MM.1S (cell line): ENCODE measurements around the gene DDX51.

Experiments
- EZH2phosphoT487 ChIP-seq: fragments of 300-600 bp; sonication (generic); IDR thresholded peaks from 2 replicates; pipeline ENCODE4 v1.6.1; 2018; ENCODE audit warnings: antibody characterized with exemption, low read length
- TF ChIP-seq, protein P1 (sequence below): fragments of 300-600 bp; sonication (generic); IDR thresholded peaks from 2 replicates; pipeline ENCODE4 v1.5.1; 2016; ENCODE audit warnings: antibody characterized with exemption, low read length, mixed read lengths

DNA sequence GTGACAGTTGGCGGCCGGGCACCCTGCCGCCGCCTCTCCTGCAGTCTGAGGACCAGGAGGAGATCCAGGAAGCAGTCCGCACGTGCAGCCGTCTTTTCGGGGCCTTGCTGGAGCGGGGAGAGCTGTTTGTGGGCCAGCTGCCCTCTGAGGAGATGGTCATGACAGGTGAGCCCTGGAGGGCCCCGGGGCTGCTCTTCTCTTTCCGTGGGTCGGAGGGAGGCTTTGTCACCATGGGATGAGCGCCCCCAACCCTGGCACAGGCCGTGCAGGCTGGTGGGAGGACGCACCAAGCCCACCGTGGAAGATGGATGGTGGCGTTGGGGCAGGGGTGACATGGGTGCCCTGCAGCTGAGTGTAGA lies 670 bp upstream of the DDX51 start:
- TF ChIP-seq, protein P1, sequence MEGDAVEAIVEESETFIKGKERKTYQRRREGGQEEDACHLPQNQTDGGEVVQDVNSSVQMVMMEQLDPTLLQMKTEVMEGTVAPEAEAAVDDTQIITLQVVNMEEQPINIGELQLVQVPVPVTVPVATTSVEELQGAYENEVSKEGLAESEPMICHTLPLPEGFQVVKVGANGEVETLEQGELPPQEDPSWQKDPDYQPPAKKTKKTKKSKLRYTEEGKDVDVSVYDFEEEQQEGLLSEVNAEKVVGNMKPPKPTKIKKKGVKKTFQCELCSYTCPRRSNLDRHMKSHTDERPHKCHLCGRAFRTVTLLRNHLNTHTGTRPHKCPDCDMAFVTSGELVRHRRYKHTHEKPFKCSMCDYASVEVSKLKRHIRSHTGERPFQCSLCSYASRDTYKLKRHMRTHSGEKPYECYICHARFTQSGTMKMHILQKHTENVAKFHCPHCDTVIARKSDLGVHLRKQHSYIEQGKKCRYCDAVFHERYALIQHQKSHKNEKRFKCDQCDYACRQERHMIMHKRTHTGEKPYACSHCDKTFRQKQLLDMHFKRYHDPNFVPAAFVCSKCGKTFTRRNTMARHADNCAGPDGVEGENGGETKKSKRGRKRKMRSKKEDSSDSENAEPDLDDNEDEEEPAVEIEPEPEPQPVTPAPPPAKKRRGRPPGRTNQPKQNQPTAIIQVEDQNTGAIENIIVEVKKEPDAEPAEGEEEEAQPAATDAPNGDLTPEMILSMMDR = no peak
- no peak for TF ChIP-seq EZH2phosphoT487
